GM12801 (cell line): Measurements from ENCODE around the gene ROCK2.

Source experiments
- CTCF ChIP-seq: IDR thresholded peaks from one replicate; pipeline ENCODE4 v1.5.1; 2011; ENCODE audit warnings: control low read depth; ENCODE audit not compliant: insufficient read length; ENCODE audit errors: extremely low read depth

ROCK2 gene

GRCh38 chr2:11196246-11196645 is 148.2 kb downstream of the ROCK2 start:
- no peak for TF ChIP-seq CTCF

GRCh38 chr2:11187731-11188130 is 156.7 kb downstream of the ROCK2 start:
- TF ChIP-seq CTCF, result no peak

GRCh38 chr2:11187083-11187619 is 157.3 kb downstream of the ROCK2 start:
- no peak for TF ChIP-seq CTCF

- no peak for TF ChIP-seq CTCF
These were observed 158.3 kb downstream of the ROCK2 start for GRCh38 chr2:11186145-11186544.

GRCh38 chr2:11182951-11183350 is 161.5 kb downstream of the ROCK2 start:
- no peak for TF ChIP-seq CTCF

GRCh38 chr2:11180653-11181052 is 163.8 kb downstream of the ROCK2 start:
- TF ChIP-seq CTCF, result no peak

- TF ChIP-seq CTCF, result no peak
These were observed 164.5 kb downstream of the ROCK2 start for GRCh38 chr2:11179899-11180298.

GRCh38 chr2:11179196-11179595 is 165.2 kb downstream of the ROCK2 start:
- no peak for TF ChIP-seq CTCF
